CD4-positive, alpha-beta T cell treated with Interleukin-4 for 4 hours (primary cell): ENCODE results near the gene CLEC16A.
A peak's percentile ranks its signal among the peaks of the same experiment; 100 is the strongest.
"Not testable (repeated sequence)": the region's sequence is repeated elsewhere in the genome, so short reads cannot be mapped to it uniquely, and the experiment has no call there.

ENCODE experiments used
- DNase-seq: peaks from one replicate; pipeline ENCODE4 v3.0.0-alpha.2; 2020

The CLEC16A gene

GRCh38 chr16:10940501-10941079, 3.8 kb upstream of the CLEC16A start:
- DNase-seq = no peak

- no peak for DNase-seq
These were observed 3.0 kb upstream of the CLEC16A start for GRCh38 chr16:10941127-10941933.

- DNase-seq = not testable (repeated sequence)
These were observed 2.4 kb upstream of the CLEC16A start for GRCh38 chr16:10941935-10942351.

- peak; percentile 92 for DNase-seq
These were observed 1.9 kb upstream of the CLEC16A start, which contains the start of gene DEXI for GRCh38 chr16:10942352-10943063. Gene DEXI, minus strand, starts transcription at chr16:10942468. Its CDS starts 463 bp downstream, at chr16:10942005.

GRCh38 chr16:10943064-10943353, 1.4 kb upstream of the CLEC16A start:
- DNase-seq = no peak

- no peak for DNase-seq
These were observed 862 bp downstream of the CLEC16A start for GRCh38 chr16:10945065-10945787.

- no peak for DNase-seq
These were observed 1.9 kb downstream of the CLEC16A start for GRCh38 chr16:10946308-10946707.

- no peak for DNase-seq
These were observed 2.9 kb downstream of the CLEC16A start for GRCh38 chr16:10947211-10947787.

GRCh38 chr16:10949424-10949970, 5.1 kb downstream of the CLEC16A start:
- peak; percentile 31 for DNase-seq

GRCh38 chr16:10950393-10950792, 6.0 kb downstream of the CLEC16A start:
- no peak for DNase-seq

- DNase-seq = no peak
These were observed 6.7 kb downstream of the CLEC16A start for GRCh38 chr16:10951026-10951425.

GRCh38 chr16:10954903-10955302, 10.5 kb downstream of the CLEC16A start:
- no peak for DNase-seq

- DNase-seq = peak; percentile 43
These were observed 13.6 kb downstream of the CLEC16A start for GRCh38 chr16:10957771-10958482.

GRCh38 chr16:10959161-10959560, 14.8 kb downstream of the CLEC16A start:
- no peak for DNase-seq

GRCh38 chr16:10961231-10961630, 16.9 kb downstream of the CLEC16A start:
- no peak for DNase-seq

- DNase-seq = peak; percentile 74
These were observed 19.9 kb downstream of the CLEC16A start for GRCh38 chr16:10964039-10964890.

GRCh38 chr16:10964891-10965326, 20.5 kb downstream of the CLEC16A start:
- DNase-seq = peak; percentile 87

- DNase-seq = peak; percentile 20
These were observed 21.2 kb downstream of the CLEC16A start for GRCh38 chr16:10965440-10966061.

GRCh38 chr16:10966129-10966528, 21.8 kb downstream of the CLEC16A start:
- DNase-seq = no peak

GRCh38 chr16:10966559-10966958, 22.2 kb downstream of the CLEC16A start:
- peak; percentile 28 for DNase-seq
